GM12878 (cell line): ENCODE results near the gene PPIL6. TPM values are rescaled to one million over a fixed set of nuclear protein-coding genes. Genes with fewer than 3 reads are reported as not detected.

Source experiments
- ATAC-seq: fragments of 200-7000 bp; cut with Tn5 transposase; 3 replicates; pipeline ENCODE4 v1.9.1; 2020; ENCODE audit warnings: mild to moderate bottlenecking, moderate library complexity
- BruUV-seq: library from RNA; stranded (reverse); fragments of 400-500 nt; replicated peaks from 2 replicates; lab custom pipeline; 2021; lab: Mats Ljungman, UMichigan
- CTCF ChIA-PET: fragments of 300-600 bp; sonication (Branson Sonifier 250); formaldehyde crosslinking; extraction: SDS; loops from one replicate; lab custom pipeline; 2021; ENCODE audit warnings: inconsistent platforms; lab: Yijun Ruan, JAX
- POLR2A ChIA-PET: fragments of 350-600 bp; formaldehyde crosslinking; extraction: SDS; loops from one replicate; lab custom pipeline; 2021; ENCODE audit warnings: inconsistent platforms; lab: Charles Lee
- RAD21 ChIA-PET: fragments of 300-600 bp; sonication (Branson Sonifier 250); formaldehyde crosslinking; loops from one replicate; lab custom pipeline; 2023; ENCODE audit warnings: antibody characterized with exemption; ENCODE audit not compliant: unreplicated experiment; lab: Charles Lee
- SMC1A ChIA-PET: fragments of 300-600 bp; sonication (Branson Sonifier 250); formaldehyde crosslinking; loops from one replicate; lab custom pipeline; 2023; ENCODE audit not compliant: unreplicated experiment, uncharacterized antibody; lab: Charles Lee
- DNase-seq: peaks from one replicate; pipeline ENCODE4 v3.0.0-alpha.2; 2011; ENCODE audit warnings: low read depth, low spot score
- FAIRE-seq: peaks from 3 replicates; lab custom pipeline; 2011; peaks lifted over from hg19 to GRCh38; lab: Jason Lieb, UNC
- H2AFZ ChIP-seq: 2 replicates; pipeline ENCODE4 v1.6.0; 2011; ENCODE audit warnings: low read depth, low read length, control low read depth; ENCODE audit not compliant: control insufficient read depth
- H3K27ac ChIP-seq: 2 replicates; pipeline ENCODE4 v1.5.1; 2011; ENCODE audit warnings: control low read depth; ENCODE audit not compliant: control insufficient read depth, insufficient read depth
- H3K27me3 ChIP-seq, 2 experiments: replicated peaks in 1 of 2; 2 replicates each; pipeline versions ENCODE4 v1.6.0 to v1.6.1; 2011; ENCODE audit warnings: low read length in 1 of 2; ENCODE audit not compliant: control insufficient read depth in 2 of 2, insufficient read depth in 2 of 2
- H3K36me3 ChIP-seq, 2 experiments: 2 replicates each; pipeline ENCODE4 v1.5.1; 2011; ENCODE audit warnings: low read length in 1 of 2; ENCODE audit not compliant: control insufficient read depth in 2 of 2, insufficient read depth in 2 of 2
- H3K4me1 ChIP-seq: 2 replicates; pipeline ENCODE4 v1.6.1; 2011; ENCODE audit warnings: mild to moderate bottlenecking, low read length, moderate library complexity, mixed read lengths; ENCODE audit not compliant: control insufficient read depth, insufficient read depth
- H3K4me2 ChIP-seq: 2 replicates; pipeline ENCODE4 v1.6.0; 2011; ENCODE audit warnings: control low read depth; ENCODE audit not compliant: control insufficient read depth, insufficient read depth
- H3K4me3 ChIP-seq: fragments of 200-600 bp; sonication (generic); 2 replicates; pipeline ENCODE4 v1.5.1; 2016
- H3K79me2 ChIP-seq: 2 replicates; pipeline ENCODE4 v1.6.0; 2011; ENCODE audit warnings: low read length; ENCODE audit not compliant: control insufficient read depth, insufficient read depth
- H3K9ac ChIP-seq: 2 replicates; pipeline ENCODE4 v1.8.0; 2011; ENCODE audit warnings: low read length, control low read depth, mixed read lengths; ENCODE audit not compliant: control insufficient read depth, insufficient read depth
- H3K9me3 ChIP-seq: replicated peaks from 3 replicates; pipeline ENCODE4 v1.5.1; 2011; ENCODE audit warnings: mild to moderate bottlenecking, low read length; ENCODE audit not compliant: control insufficient read depth, insufficient read depth
- H4K20me1 ChIP-seq: 2 replicates; pipeline ENCODE4 v1.6.0; 2011; ENCODE audit not compliant: control insufficient read depth, insufficient read depth
- FOXM1 ChIP-seq: IDR thresholded peaks from 2 replicates; pipeline ENCODE4 v1.6.1; 2012; ENCODE audit warnings: low read depth, mild to moderate bottlenecking, inconsistent platforms, low read length, moderate library complexity
- HCFC1 ChIP-seq: fragments of 150-350 bp; IDR thresholded peaks from 2 replicates; pipeline ENCODE4 v1.6.1; 2014; ENCODE audit warnings: low read length
- KAT2A ChIP-seq: conservative IDR thresholded peaks from 2 replicates; pipeline ENCODE4 v1.6.1; 2011; ENCODE audit warnings: low read depth, low read length; ENCODE audit not compliant: control insufficient read depth
- RAD51 ChIP-seq: fragments of 450-650 bp; IDR thresholded peaks from 2 replicates; pipeline ENCODE4 v1.6.1; 2016; ENCODE audit warnings: moderate library complexity, mild to moderate bottlenecking, inconsistent platforms
- SIX5 ChIP-seq: IDR thresholded peaks from 2 replicates; pipeline ENCODE4 v1.6.1; 2011; ENCODE audit warnings: mild to moderate bottlenecking, low read depth, low read length, moderate library complexity; ENCODE audit not compliant: severe bottlenecking
- TARDBP ChIP-seq: IDR thresholded peaks from 2 replicates; pipeline ENCODE4 v1.6.1; 2016; ENCODE audit warnings: borderline replicate concordance
- WGBS: methylation state at CpG from one replicate; pipeline ENCODE4 v1.1.6; 2016; ENCODE audit warnings: low lambda C conversion rate; ENCODE audit not compliant: insufficient replicate concordance, insufficient coverage; ENCODE audit errors: missing lambda C conversion rate; 5-methylcytosine and 5-hydroxymethylcytosine counted together
- in situ Hi-C: fragments of 300-500 bp; cut with MboI; formaldehyde crosslinking; loops from 9 replicates; pipeline ENCODE4 v1.14.3; 2018; ENCODE audit warnings: mixed read lengths
- intact Hi-C: fragments of 100-400 bp; cut with micrococcal nuclease; formaldehyde crosslinking; loops from one replicate; pipeline ENCODE4 v1.14.2; 2022; ENCODE audit not compliant: unreplicated experiment
- polyA plus RNA-seq, 11 experiments: library from polyadenylated mRNA; depleted of rRNA in 4 of 11; unstranded in 6 of 11; stranded (reverse) in 5 of 11; fragments of >200 nt; fragmentation: Nextera tagmentation in 4 of 11; fragmentation: Illumina TruSeq in 1 of 11; extraction: Ambion mirVana in 4 of 11; extraction: Trizol in 1 of 11; gene quantifications; 1 replicate in 1 of 11; 2 replicates in 10 of 11; pipeline versions ENCODE4 v1.2.1 to v1.2.3, GENCODE V29; 2011 to 2016; ENCODE audit warnings: inconsistent platforms in 2 of 11, missing spikeins in 2 of 11, low read depth in 1 of 11
- total RNA-seq, 4 experiments: library from RNA; depleted of rRNA in 3 of 4; stranded (reverse); fragments of >200 nt in 3 of 4; fragmentation: Illumina TruSeq in 1 of 4; extraction: Trizol in 1 of 4; gene quantifications; 2 replicates each; pipeline versions ENCODE4 v1.2.1 to v1.2.3, GENCODE V29; 2013 to 2021
- TF ChIP-seq, protein P1 (sequence below): fragments of 150-350 bp; IDR thresholded peaks from 2 replicates; pipeline ENCODE4 v1.6.1; 2014; ENCODE audit warnings: mild to moderate bottlenecking, low read depth, low read length
- TF ChIP-seq, protein P2 (sequence below): IDR thresholded peaks from 2 replicates; pipeline ENCODE4 v1.6.1; 2011; ENCODE audit warnings: borderline replicate concordance, low read depth, mild to moderate bottlenecking, moderate library complexity, low read length; ENCODE audit not compliant: insufficient read depth, poor library complexity, severe bottlenecking

Gene PPIL6
- total and polyA plus RNA-seq, 10 of the 15 experiments (the other 5 are each of a cell fraction or from before 2014, with no cell fraction given), result 0.01 to 0.26 (median 0.12) TPM; not detected in 5

DNA sequence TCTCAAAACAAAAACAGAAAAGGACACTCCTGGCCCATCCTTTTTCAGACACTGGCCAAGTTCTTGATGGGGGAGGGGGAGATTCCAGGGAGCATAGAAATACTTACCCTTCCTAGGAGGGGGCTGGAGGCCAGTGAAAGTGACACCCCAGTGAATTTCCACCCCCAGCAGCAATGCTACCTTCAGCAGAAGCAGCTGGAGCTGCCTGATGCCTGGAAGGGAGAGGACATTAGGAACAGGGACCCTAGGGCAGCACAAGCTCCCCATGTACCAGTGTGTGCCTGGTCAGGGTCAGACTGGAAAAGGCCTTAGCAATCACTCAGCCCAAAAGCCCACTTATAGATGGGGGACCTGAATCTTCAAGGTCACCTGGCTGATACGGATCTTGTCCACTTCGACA, 12.7 kb upstream of the PPIL6 start:
- FAIRE-seq, result no peak
- Histone ChIP-seq H3K9me3 (no peaks in the 10 kb centered on the region), H2AFZ (no peak overlapping the region), H3K36me3 (peaks cover 3 to 10% of the 10 kb centered on the region in 2 experiments; a peak in 3 of 4 replicates), H3K79me2 (peaks cover 48% of the 10 kb centered on the region), H3K27me3 (no peaks in the 10 kb centered on the region), H3K4me2 (peak overlapping the region; percentile 98), H3K4me3 (no peak overlapping the region), H3K27ac (no peak overlapping the region), H4K20me1 (no peaks in the 10 kb centered on the region), H3K9ac (no peak overlapping the region), H3K4me1 (peaks cover 41% of the 10 kb centered on the region)
- no peak for DNase-seq
- BruUV-seq, result no TSS peak
- in situ Hi-C loops, result no loop called here
- ATAC-seq, result no peak
- ChIA-PET SMC1A (interaction anchor here (0.8 to 10.1 kb wide), 4 partner anchors 11 to 70 kb away, joined by 3 to 148 read pairs (median 21); partner anchors contain the start of genes CD164, PPIL6, SMPD2 and ZBTB24), RAD21 (interaction anchor here (1.2 to 10.1 kb wide), 4 partner anchors 12 to 75 kb away, joined by 3 to 97 read pairs (median 15); partner anchors contain the start of genes CD164, PPIL6, SMPD2 and ZBTB24), POLR2A (interaction anchor here (7.1 to 13.1 kb wide), 2 partner anchors 10 to 29 kb away, joined by 74 to 132 read pairs; partner anchors contain the start of genes PPIL6, SMPD2 and ZBTB24), CTCF (interaction anchor here (1.8 to 3.9 kb wide), 3 partner anchors 10 to 69 kb away, joined by 9 to 30 read pairs (median 13); no protein-coding TSS in a partner anchor)
- 100% methylated on average over 2 of the region's 2 CpGs for WGBS
- TF ChIP-seq, protein P1, sequence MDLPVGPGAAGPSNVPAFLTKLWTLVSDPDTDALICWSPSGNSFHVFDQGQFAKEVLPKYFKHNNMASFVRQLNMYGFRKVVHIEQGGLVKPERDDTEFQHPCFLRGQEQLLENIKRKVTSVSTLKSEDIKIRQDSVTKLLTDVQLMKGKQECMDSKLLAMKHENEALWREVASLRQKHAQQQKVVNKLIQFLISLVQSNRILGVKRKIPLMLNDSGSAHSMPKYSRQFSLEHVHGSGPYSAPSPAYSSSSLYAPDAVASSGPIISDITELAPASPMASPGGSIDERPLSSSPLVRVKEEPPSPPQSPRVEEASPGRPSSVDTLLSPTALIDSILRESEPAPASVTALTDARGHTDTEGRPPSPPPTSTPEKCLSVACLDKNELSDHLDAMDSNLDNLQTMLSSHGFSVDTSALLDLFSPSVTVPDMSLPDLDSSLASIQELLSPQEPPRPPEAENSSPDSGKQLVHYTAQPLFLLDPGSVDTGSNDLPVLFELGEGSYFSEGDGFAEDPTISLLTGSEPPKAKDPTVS, result no peak
- TF ChIP-seq RAD51 (no peak), TARDBP (no peak), FOXM1 (no peak), HCFC1 (no peak), SIX5 (no peak), KAT2A (no peak)
- TF ChIP-seq, protein P2, sequence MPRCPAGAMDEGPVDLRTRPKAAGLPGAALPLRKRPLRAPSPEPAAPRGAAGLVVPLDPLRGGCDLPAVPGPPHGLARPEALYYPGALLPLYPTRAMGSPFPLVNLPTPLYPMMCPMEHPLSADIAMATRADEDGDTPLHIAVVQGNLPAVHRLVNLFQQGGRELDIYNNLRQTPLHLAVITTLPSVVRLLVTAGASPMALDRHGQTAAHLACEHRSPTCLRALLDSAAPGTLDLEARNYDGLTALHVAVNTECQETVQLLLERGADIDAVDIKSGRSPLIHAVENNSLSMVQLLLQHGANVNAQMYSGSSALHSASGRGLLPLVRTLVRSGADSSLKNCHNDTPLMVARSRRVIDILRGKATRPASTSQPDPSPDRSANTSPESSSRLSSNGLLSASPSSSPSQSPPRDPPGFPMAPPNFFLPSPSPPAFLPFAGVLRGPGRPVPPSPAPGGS, result no peak
- intact Hi-C loops, result no loop called here
